ENCODE measurements around the gene HDAC8.
A peak's percentile ranks its signal among the peaks of the same experiment; 100 is the strongest.

The HDAC8 gene

DNA sequence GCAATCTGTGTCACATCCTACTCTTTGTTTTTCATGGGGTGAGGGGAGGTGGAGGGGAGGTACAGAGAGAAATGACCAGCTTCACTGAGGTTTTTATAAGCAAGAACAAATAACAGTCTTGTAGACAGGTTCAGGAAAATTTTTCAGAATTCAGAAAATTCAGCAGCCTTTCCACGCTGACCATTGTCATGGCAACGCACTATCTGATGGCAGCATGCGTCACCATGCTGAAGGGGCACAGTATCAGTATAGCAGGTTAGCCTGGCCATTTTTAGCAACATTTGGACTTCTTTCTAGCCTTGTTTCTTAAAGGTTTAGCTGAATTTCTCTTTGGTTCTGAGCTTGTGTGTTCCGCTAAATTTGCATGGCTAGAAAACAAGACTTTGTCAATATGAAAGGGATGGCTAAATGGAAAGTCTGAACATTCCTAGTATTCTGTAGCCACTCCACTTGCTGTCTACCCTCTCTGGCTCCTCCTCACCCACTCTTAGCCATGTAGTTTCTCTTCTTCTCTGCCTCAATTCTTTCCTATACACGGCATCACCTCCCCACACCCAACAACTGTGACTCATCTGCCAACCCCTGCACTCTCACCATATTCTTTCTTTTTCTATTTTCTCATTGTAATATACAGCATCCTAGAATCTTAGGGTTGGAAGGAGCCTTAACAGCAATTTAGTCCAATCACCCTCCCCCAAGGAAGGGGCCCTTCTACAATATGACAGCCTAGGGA, 224.2 kb downstream of the HDAC8 start:
- H3K4me3 Mint-ChIP-seq, result no peak overlapping the region

DNA sequence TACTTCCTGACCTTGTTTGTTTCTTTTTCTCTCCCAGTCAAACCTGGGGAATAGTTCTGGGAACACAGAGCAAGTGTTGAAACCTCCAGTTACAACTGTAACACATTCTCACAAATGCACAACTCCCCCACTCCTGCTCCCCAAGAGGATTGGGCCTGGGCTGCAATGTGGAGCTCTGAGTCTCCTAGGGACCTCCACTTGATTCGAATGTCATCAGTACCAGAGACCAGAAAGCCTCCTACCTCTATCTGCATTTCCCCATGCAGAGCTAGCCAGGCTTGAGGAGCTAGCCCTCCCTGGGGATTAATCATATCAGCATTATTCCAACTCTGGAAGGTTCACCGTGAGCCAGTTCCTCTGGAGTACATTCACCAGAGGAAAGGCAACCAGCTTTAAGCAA, 225.3 kb downstream of the HDAC8 start:
- Mint-ChIP-seq H3K27ac (peak overlapping the region; percentile 50), H3K36me3 (ENCODE audit: low read depth) (peaks cover 31% of the 10 kb centered on the region), H3K4me3 (no peak overlapping the region), H3K9me3 (peaks cover 43% of the 10 kb centered on the region), H3K4me1 (peaks cover 40% of the 10 kb centered on the region), H3K27me3 (ENCODE audit: low read depth, poor library complexity) (no peaks in the 10 kb centered on the region)
- TF ChIP-seq, protein P1, sequence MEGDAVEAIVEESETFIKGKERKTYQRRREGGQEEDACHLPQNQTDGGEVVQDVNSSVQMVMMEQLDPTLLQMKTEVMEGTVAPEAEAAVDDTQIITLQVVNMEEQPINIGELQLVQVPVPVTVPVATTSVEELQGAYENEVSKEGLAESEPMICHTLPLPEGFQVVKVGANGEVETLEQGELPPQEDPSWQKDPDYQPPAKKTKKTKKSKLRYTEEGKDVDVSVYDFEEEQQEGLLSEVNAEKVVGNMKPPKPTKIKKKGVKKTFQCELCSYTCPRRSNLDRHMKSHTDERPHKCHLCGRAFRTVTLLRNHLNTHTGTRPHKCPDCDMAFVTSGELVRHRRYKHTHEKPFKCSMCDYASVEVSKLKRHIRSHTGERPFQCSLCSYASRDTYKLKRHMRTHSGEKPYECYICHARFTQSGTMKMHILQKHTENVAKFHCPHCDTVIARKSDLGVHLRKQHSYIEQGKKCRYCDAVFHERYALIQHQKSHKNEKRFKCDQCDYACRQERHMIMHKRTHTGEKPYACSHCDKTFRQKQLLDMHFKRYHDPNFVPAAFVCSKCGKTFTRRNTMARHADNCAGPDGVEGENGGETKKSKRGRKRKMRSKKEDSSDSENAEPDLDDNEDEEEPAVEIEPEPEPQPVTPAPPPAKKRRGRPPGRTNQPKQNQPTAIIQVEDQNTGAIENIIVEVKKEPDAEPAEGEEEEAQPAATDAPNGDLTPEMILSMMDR (IDR thresholded peaks at IDR 0.05), result no peak
- no peak for DNase-seq

More for the DNA sequence above, 224.2 kb downstream of the HDAC8 start:
- H3K4me1 Mint-ChIP-seq, result peaks cover 41% of the 10 kb centered on the region
- no peak for DNase-seq
- TF ChIP-seq, protein P1 (IDR thresholded peaks at IDR 0.05), result no peak
- H3K27ac Mint-ChIP-seq, result no peak overlapping the region
- H3K9me3 Mint-ChIP-seq, result peaks cover 39% of the 10 kb centered on the region
- H3K27me3 Mint-ChIP-seq (ENCODE audit: low read depth, poor library complexity), result no peaks in the 10 kb centered on the region
- H3K36me3 Mint-ChIP-seq (ENCODE audit: low read depth), result peaks cover 28% of the 10 kb centered on the region

DNA sequence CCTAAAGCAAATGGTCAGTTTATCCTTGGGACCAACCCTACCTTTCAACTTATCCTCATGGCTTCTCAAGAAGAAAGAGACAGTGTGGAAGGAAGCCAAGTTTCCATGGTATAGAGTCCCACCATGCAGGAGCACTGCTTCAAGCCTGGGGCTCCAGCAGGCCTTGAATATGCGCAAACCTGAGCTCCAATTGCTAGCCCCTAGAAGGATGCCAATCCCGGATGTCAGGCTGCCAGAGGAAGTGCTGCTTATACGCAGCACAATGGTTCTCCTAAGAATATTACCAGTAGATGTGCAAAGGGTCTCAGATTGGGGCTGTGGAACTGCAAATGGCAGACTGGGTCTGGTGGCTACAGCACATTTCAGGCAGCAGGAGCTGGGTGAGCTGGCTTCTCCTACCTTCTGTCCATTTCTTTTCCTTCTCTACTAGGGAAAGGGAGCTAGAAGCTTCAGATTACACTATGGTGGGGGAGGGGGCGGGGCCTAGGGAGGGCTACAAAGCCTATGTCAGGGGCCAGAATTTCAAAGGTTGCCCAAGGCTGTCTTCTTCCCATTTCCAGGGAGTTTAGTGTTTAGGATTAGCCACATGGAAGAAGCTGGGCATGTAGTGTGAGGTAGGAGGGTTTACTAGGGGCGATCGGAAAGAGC, 226.2 kb downstream of the HDAC8 start:
- DNase-seq, result no peak
- Mint-ChIP-seq H3K9me3 (peaks cover 38% of the 10 kb centered on the region), H3K36me3 (ENCODE audit: low read depth) (peaks cover 31% of the 10 kb centered on the region), H3K27me3 (ENCODE audit: low read depth, poor library complexity) (no peaks in the 10 kb centered on the region), H3K4me3 (peak overlapping the region; percentile 29), H3K27ac (no peak overlapping the region), H3K4me1 (peaks cover 32% of the 10 kb centered on the region)
- TF ChIP-seq, protein P1 (IDR thresholded peaks at IDR 0.05), result no peak

DNA sequence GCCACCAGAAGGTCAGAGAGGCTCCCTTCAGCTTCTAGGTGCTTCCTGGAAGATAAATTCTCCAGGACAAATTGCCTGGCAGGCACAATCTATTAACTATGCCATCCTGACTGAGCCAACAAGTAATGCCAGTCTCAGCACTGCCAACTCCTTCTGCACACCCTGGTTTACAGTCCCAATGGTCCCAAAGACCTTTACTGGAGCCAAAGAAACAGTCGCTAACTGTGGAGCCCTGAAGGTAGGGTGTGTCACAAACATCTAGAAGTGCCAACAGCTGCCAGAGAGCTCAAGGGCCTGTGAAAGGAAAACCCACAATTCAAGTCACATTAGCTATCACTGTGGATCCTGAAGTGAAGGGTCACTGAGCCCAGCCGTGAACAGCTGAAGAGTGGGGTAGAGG, 232.0 kb downstream of the HDAC8 start:
- DNase-seq, result no peak
- Mint-ChIP-seq H3K27ac (no peak overlapping the region), H3K4me1 (no peaks in the 10 kb centered on the region), H3K27me3 (ENCODE audit: low read depth, poor library complexity) (no peaks in the 10 kb centered on the region), H3K36me3 (ENCODE audit: low read depth) (peaks cover 35% of the 10 kb centered on the region), H3K9me3 (peaks cover 36% of the 10 kb centered on the region), H3K4me3 (no peak overlapping the region)
- TF ChIP-seq, protein P1 (IDR thresholded peaks at IDR 0.05), result no peak

DNA sequence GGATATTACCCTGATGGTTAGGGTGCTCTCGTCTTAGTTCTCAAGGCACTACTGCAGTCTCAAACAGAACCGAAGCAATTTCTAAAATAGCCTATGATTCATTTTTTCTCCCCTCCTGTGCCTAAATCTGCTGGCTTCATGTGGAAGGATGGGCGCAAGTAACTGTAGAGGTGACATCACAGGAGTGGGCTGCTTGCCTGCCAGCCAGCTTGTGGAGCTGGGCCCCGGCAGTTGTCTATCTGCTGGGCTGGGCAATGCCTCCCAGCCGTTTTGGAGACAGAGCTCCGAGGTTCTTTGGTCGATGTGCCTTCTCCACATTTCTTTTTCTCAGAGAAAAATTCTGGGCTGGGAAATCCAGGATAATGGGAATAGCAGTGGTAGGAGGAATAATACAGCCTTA, 232.6 kb downstream of the HDAC8 start:
- Mint-ChIP-seq H3K4me1 (no peaks in the 10 kb centered on the region), H3K27me3 (ENCODE audit: low read depth, poor library complexity) (no peaks in the 10 kb centered on the region)
- TF ChIP-seq, protein P1 (IDR thresholded peaks at IDR 0.05), result no peak

More for the DNA sequence above, 232.6 kb downstream of the HDAC8 start:
- H3K36me3 Mint-ChIP-seq (ENCODE audit: low read depth), result peaks cover 37% of the 10 kb centered on the region
- H3K4me3 Mint-ChIP-seq, result no peak overlapping the region
- H3K9me3 Mint-ChIP-seq, result peaks cover 35% of the 10 kb centered on the region
- DNase-seq, result no peak
- no peak overlapping the region for H3K27ac Mint-ChIP-seq
